DOHH2 (cell line): ENCODE data around the gene CACNA1D.

Experiments used
- H3F3A ChIP-seq: fragments of 200-600 bp; sonication (generic), shearing (Covaris generic); 2 replicates; pipeline ENCODE4 v1.6.0; 2016; ENCODE audit warnings: antibody characterized with exemption, mild to moderate bottlenecking; ENCODE audit not compliant: control insufficient read depth, insufficient read depth
- H3K27ac ChIP-seq: fragments of 200-600 bp; sonication (generic); 2 replicates; pipeline ENCODE4 v1.5.1; 2014; ENCODE audit warnings: low read depth, mild to moderate bottlenecking, low read length, moderate library complexity
- H3K27me3 ChIP-seq: fragments of 200-600 bp; sonication (generic); 2 replicates; pipeline ENCODE4 v1.6.1; 2014; ENCODE audit warnings: mild to moderate bottlenecking, low read length, mixed read lengths; ENCODE audit not compliant: control insufficient read depth
- H3K36me3 ChIP-seq: fragments of 200-600 bp; sonication (generic); 2 replicates; pipeline ENCODE4 v1.6.1; 2014; ENCODE audit warnings: mild to moderate bottlenecking, low read length, moderate library complexity, mixed read lengths; ENCODE audit not compliant: control insufficient read depth
- H3K4me1 ChIP-seq: fragments of 200-600 bp; sonication (generic); 2 replicates; pipeline ENCODE4 v1.6.1; 2014; ENCODE audit warnings: mild to moderate bottlenecking, low read length, mixed read lengths; ENCODE audit not compliant: control insufficient read depth
- H3K4me2 ChIP-seq: fragments of 200-600 bp; sonication (generic); 2 replicates; pipeline ENCODE4 v1.6.0; 2014; ENCODE audit warnings: mild to moderate bottlenecking, low read length, moderate library complexity
- H3K4me3 ChIP-seq: fragments of 200-600 bp; sonication (generic); 2 replicates; pipeline ENCODE4 v1.5.1; 2014; ENCODE audit warnings: mild to moderate bottlenecking, low read length, mixed read lengths
- H3K79me2 ChIP-seq: fragments of 200-600 bp; sonication (generic); 2 replicates; pipeline ENCODE4 v1.6.1; 2014; ENCODE audit warnings: mild to moderate bottlenecking, low read length, mixed read lengths; ENCODE audit not compliant: control insufficient read depth
- H3K9me2 ChIP-seq: fragments of 200-600 bp; sonication (generic); replicated peaks from 2 replicates; pipeline ENCODE4 v1.6.1; 2014; ENCODE audit warnings: mild to moderate bottlenecking, low read length, mixed read lengths; ENCODE audit not compliant: control insufficient read depth
- H3K9me3 ChIP-seq: fragments of 200-600 bp; sonication (generic); 2 replicates; pipeline ENCODE4 v1.6.1; 2014; ENCODE audit warnings: antibody characterized with exemption, low read length, mixed read lengths; ENCODE audit not compliant: control insufficient read depth, insufficient read depth
- H4K20me1 ChIP-seq: fragments of 200-600 bp; sonication (generic); 2 replicates; pipeline ENCODE4 v1.6.0; 2014; ENCODE audit warnings: low read depth, mild to moderate bottlenecking, antibody characterized with exemption, low read length, moderate library complexity; ENCODE audit not compliant: control insufficient read depth, insufficient read depth
- EZH2phosphoT487 ChIP-seq: fragments of 200-600 bp; sonication (generic); IDR thresholded peaks from 2 replicates; pipeline ENCODE4 v1.6.1; 2017; ENCODE audit warnings: borderline replicate concordance, mild to moderate bottlenecking, antibody characterized with exemption, low read length, moderate library complexity, mixed read lengths
- TF ChIP-seq, protein P1 (sequence below): fragments of 200-600 bp; sonication (generic); IDR thresholded peaks from one replicate; pipeline ENCODE4 v1.5.1; 2014; ENCODE audit warnings: antibody characterized with exemption, mild to moderate bottlenecking, low read depth, low read length; ENCODE audit not compliant: poor library complexity, severe bottlenecking

Gene CACNA1D

GRCh38 chr3:53646723-53647122 is 152.3 kb downstream of the CACNA1D start:
- Histone ChIP-seq H4K20me1 (no peaks in the 10 kb centered on the region), H3F3A (no peaks in the 10 kb centered on the region), H3K36me3 (no peaks in the 10 kb centered on the region), H3K79me2 (no peaks in the 10 kb centered on the region), H3K9me3 (no peaks in the 10 kb centered on the region), H3K4me2 (no peak overlapping the region), H3K4me3 (no peak overlapping the region), H3K4me1 (no peaks in the 10 kb centered on the region), H3K9me2 (no peaks in the 10 kb centered on the region), H3K27ac (no peak overlapping the region), H3K27me3 (peaks cover 20% of the 10 kb centered on the region; the same call in 1 of the 2 replicates)
- TF ChIP-seq EZH2phosphoT487: no peak
- TF ChIP-seq, protein P1, sequence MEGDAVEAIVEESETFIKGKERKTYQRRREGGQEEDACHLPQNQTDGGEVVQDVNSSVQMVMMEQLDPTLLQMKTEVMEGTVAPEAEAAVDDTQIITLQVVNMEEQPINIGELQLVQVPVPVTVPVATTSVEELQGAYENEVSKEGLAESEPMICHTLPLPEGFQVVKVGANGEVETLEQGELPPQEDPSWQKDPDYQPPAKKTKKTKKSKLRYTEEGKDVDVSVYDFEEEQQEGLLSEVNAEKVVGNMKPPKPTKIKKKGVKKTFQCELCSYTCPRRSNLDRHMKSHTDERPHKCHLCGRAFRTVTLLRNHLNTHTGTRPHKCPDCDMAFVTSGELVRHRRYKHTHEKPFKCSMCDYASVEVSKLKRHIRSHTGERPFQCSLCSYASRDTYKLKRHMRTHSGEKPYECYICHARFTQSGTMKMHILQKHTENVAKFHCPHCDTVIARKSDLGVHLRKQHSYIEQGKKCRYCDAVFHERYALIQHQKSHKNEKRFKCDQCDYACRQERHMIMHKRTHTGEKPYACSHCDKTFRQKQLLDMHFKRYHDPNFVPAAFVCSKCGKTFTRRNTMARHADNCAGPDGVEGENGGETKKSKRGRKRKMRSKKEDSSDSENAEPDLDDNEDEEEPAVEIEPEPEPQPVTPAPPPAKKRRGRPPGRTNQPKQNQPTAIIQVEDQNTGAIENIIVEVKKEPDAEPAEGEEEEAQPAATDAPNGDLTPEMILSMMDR: no peak

GRCh38 chr3:53649816-53650215 is 155.4 kb downstream of the CACNA1D start:
- Histone ChIP-seq H3K36me3 (no peaks in the 10 kb centered on the region), H3F3A (no peaks in the 10 kb centered on the region), H3K9me3 (no peaks in the 10 kb centered on the region), H3K27ac (no peak overlapping the region), H3K9me2 (no peaks in the 10 kb centered on the region), H3K79me2 (no peaks in the 10 kb centered on the region), H4K20me1 (no peaks in the 10 kb centered on the region), H3K4me2 (no peak overlapping the region), H3K4me1 (no peaks in the 10 kb centered on the region), H3K27me3 (peaks cover 17% of the 10 kb centered on the region; the same call in 1 of the 2 replicates), H3K4me3 (no peak overlapping the region)
- TF ChIP-seq, protein P1: no peak
- TF ChIP-seq EZH2phosphoT487: no peak

- Histone ChIP-seq H3F3A (no peaks in the 10 kb centered on the region), H3K4me1 (no peaks in the 10 kb centered on the region), H3K27ac (no peak overlapping the region), H3K36me3 (no peaks in the 10 kb centered on the region), H3K9me3 (no peaks in the 10 kb centered on the region), H3K4me2 (no peak overlapping the region), H3K9me2 (no peaks in the 10 kb centered on the region), H3K27me3 (peaks cover 17% of the 10 kb centered on the region; the same call in 1 of the 2 replicates), H4K20me1 (no peaks in the 10 kb centered on the region), H3K4me3 (no peak overlapping the region), H3K79me2 (no peaks in the 10 kb centered on the region)
- TF ChIP-seq EZH2phosphoT487: no peak
- TF ChIP-seq, protein P1: no peak
Observed at GRCh38 chr3:53650424-53650823, 156.0 kb downstream of the CACNA1D start.
